HL-60 (cell line): Measurements from ENCODE around the gene IWS1.

ENCODE experiments used
- POLR2AphosphoS5 ChIP-seq: IDR thresholded peaks from 2 replicates; pipeline ENCODE4 v1.6.1; 2012; ENCODE audit warnings: low read depth
- TF ChIP-seq, protein P1 (sequence below): IDR thresholded peaks from one replicate; pipeline ENCODE4 v1.5.1; 2011; ENCODE audit warnings: low read length, control low read depth, inconsistent platforms; ENCODE audit not compliant: insufficient read depth
- TF ChIP-seq, protein P2 (sequence below): IDR thresholded peaks from 2 replicates; pipeline ENCODE4 v1.6.1; 2012; ENCODE audit warnings: low read depth; ENCODE audit not compliant: insufficient replicate concordance

DNA sequence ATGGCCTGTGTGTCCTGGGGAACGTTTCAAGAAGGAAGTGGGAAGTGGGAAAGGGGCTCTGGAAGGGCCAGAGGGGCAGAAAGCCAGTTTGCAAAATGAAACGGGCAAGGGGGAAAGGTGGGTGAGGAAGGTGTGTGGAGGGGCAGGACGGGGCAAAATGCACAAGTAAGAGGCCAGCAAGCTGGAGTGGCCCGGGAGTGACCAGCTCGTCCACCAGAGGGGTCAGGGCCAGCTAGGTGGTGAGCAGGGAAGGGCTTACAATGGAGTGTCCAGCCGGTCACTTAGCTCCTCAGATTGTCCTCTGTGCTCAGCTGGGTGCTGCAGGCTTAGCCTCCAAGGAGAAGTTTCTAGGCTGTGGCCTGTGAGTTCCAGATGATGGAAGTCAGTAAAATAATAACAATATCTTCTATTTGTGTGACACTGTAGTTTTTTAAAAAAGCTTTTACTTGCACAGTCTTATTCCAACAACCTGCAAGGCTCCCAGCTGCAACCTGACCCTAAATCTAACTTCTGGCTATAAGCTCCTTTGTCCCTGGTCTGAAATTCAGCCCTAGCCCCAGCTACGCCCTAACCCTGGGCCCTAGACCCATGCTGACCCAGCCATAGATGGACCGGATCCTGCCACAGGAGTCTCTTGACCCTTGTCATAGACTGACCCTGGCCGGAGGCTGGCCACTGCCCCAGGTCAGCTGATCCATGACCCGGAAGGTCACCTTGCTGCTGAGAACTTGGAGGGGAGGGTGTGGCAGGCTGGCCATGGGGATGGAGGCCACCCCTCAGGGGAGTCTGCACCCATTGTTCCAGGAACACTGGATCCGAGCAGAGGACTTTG, 38.4 kb upstream of the IWS1 start:
- TF ChIP-seq, protein P1, sequence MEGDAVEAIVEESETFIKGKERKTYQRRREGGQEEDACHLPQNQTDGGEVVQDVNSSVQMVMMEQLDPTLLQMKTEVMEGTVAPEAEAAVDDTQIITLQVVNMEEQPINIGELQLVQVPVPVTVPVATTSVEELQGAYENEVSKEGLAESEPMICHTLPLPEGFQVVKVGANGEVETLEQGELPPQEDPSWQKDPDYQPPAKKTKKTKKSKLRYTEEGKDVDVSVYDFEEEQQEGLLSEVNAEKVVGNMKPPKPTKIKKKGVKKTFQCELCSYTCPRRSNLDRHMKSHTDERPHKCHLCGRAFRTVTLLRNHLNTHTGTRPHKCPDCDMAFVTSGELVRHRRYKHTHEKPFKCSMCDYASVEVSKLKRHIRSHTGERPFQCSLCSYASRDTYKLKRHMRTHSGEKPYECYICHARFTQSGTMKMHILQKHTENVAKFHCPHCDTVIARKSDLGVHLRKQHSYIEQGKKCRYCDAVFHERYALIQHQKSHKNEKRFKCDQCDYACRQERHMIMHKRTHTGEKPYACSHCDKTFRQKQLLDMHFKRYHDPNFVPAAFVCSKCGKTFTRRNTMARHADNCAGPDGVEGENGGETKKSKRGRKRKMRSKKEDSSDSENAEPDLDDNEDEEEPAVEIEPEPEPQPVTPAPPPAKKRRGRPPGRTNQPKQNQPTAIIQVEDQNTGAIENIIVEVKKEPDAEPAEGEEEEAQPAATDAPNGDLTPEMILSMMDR, result no peak
- no peak for TF ChIP-seq POLR2AphosphoS5
- TF ChIP-seq, protein P2, sequence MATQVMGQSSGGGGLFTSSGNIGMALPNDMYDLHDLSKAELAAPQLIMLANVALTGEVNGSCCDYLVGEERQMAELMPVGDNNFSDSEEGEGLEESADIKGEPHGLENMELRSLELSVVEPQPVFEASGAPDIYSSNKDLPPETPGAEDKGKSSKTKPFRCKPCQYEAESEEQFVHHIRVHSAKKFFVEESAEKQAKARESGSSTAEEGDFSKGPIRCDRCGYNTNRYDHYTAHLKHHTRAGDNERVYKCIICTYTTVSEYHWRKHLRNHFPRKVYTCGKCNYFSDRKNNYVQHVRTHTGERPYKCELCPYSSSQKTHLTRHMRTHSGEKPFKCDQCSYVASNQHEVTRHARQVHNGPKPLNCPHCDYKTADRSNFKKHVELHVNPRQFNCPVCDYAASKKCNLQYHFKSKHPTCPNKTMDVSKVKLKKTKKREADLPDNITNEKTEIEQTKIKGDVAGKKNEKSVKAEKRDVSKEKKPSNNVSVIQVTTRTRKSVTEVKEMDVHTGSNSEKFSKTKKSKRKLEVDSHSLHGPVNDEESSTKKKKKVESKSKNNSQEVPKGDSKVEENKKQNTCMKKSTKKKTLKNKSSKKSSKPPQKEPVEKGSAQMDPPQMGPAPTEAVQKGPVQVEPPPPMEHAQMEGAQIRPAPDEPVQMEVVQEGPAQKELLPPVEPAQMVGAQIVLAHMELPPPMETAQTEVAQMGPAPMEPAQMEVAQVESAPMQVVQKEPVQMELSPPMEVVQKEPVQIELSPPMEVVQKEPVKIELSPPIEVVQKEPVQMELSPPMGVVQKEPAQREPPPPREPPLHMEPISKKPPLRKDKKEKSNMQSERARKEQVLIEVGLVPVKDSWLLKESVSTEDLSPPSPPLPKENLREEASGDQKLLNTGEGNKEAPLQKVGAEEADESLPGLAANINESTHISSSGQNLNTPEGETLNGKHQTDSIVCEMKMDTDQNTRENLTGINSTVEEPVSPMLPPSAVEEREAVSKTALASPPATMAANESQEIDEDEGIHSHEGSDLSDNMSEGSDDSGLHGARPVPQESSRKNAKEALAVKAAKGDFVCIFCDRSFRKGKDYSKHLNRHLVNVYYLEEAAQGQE, result no peak
